K562 (cell line): ENCODE measurements around the gene PTK6. TPM values are rescaled to one million over a fixed set of nuclear protein-coding genes. Genes with fewer than 3 reads are reported as not detected.

Source experiments
- CREB1 ChIP-seq, 2 experiments: sonication (generic) in 1 of 2; formaldehyde crosslinking in 1 of 2; IDR thresholded peaks; 2 replicates each; pipeline versions ENCODE4 v1.6.1 to v1.8.0; 2012 to 2022; ENCODE audit warnings: inconsistent platforms in 1 of 2, mild to moderate bottlenecking in 1 of 2, missing genetic modification reagents in 1 of 2, moderate library complexity in 1 of 2
- E2F8 ChIP-seq: fragments of 450-650 bp; IDR thresholded peaks from 2 replicates; pipeline ENCODE4 v1.7.1; 2018; ENCODE audit warnings: mild to moderate bottlenecking, low read depth; ENCODE audit not compliant: partially characterized antibody
- FOXK1 ChIP-seq: sonication (generic); formaldehyde crosslinking; IDR thresholded peaks from 2 replicates; pipeline ENCODE4 v1.8.0; 2022; ENCODE audit warnings: missing genetic modification reagents, mild to moderate bottlenecking, borderline replicate concordance
- HDAC3 ChIP-seq: fragments of 450-650 bp; IDR thresholded peaks from 2 replicates; pipeline ENCODE4 v1.6.1; 2018; ENCODE audit warnings: borderline replicate concordance, mild to moderate bottlenecking, moderate library complexity; ENCODE audit not compliant: partially characterized antibody
- KDM1A ChIP-seq, 2 experiments: fragments of 450-650 bp; IDR thresholded peaks; 2 replicates each; pipeline ENCODE4 v1.6.1; 2016; ENCODE audit warnings: mild to moderate bottlenecking in 2 of 2
- MITF ChIP-seq: IDR thresholded peaks from 2 replicates; pipeline ENCODE4 v1.6.1; 2014; ENCODE audit warnings: antibody characterized with exemption
- MYC ChIP-seq, 2 experiments: fragments of 250-450 bp in 1 of 2; sonication (Bioruptor Pico) in 1 of 2; IDR thresholded peaks; 2 replicates each; pipeline versions ENCODE4 v1.5.1 to v1.6.1; 2012 to 2021; ENCODE audit warnings: low read depth in 2 of 2, borderline replicate concordance in 1 of 2, improper control_type of control experiment in 1 of 2, low read length in 1 of 2, mild to moderate bottlenecking in 1 of 2, moderate library complexity in 1 of 2
- NCOA6 ChIP-seq: fragments of 450-650 bp; IDR thresholded peaks from 2 replicates; pipeline ENCODE4 v1.6.1; 2017; ENCODE audit warnings: mild to moderate bottlenecking
- NR3C1 ChIP-seq: sonication (generic); formaldehyde crosslinking; IDR thresholded peaks from 2 replicates; pipeline ENCODE4 v1.8.1; 2022; ENCODE audit warnings: missing genetic modification reagents
- TARDBP ChIP-seq: fragments of 450-650 bp; IDR thresholded peaks from 2 replicates; pipeline ENCODE4 v1.6.1; 2016
- ZBTB33 ChIP-seq: sonication (generic); formaldehyde crosslinking; IDR thresholded peaks from 2 replicates; pipeline ENCODE4 v1.8.1; 2023; ENCODE audit warnings: mild to moderate bottlenecking, missing genetic modification reagents
- ZBTB49 ChIP-seq: sonication (generic); formaldehyde crosslinking; IDR thresholded peaks from 2 replicates; pipeline ENCODE4 v1.8.0; 2022; ENCODE audit warnings: missing genetic modification reagents, mild to moderate bottlenecking, borderline replicate concordance
- ZNF253 ChIP-seq: fragments of 250-450 bp; sonication (Bioruptor Pico); conservative IDR thresholded peaks from 2 replicates; pipeline ENCODE4 v1.6.1; 2021; ENCODE audit warnings: mild to moderate bottlenecking
- ZNF354B ChIP-seq: fragments of 250-450 bp; sonication (Bioruptor Pico); IDR thresholded peaks from 2 replicates; pipeline ENCODE4 v1.4.0; 2020
- ZNF431 ChIP-seq: sonication (generic); formaldehyde crosslinking; IDR thresholded peaks from 2 replicates; pipeline ENCODE4 v1.8.0; 2022; ENCODE audit warnings: mild to moderate bottlenecking, missing genetic modification reagents
- ZNF668 ChIP-seq: fragments of 250-450 bp; sonication (Bioruptor Pico); IDR thresholded peaks from 2 replicates; pipeline ENCODE4 v1.8.0; 2022; ENCODE audit warnings: mild to moderate bottlenecking, inconsistent platforms
- ZNF699 ChIP-seq: fragments of 250-450 bp; sonication (Bioruptor Pico); IDR thresholded peaks from 2 replicates; pipeline ENCODE4 v1.8.0; 2021; ENCODE audit warnings: mild to moderate bottlenecking, moderate library complexity; ENCODE audit not compliant: insufficient replicate concordance
- polyA plus RNA-seq, 8 experiments: library from polyadenylated mRNA; depleted of rRNA in 4 of 8; stranded (reverse) in 5 of 8; unstranded in 3 of 8; fragments of >200 nt; fragmentation: Nextera tagmentation in 2 of 8; fragmentation: Illumina TruSeq in 1 of 8; extraction: Ambion mirVana in 2 of 8; extraction: Trizol in 1 of 8; gene quantifications; 2 replicates each; pipeline versions ENCODE4 v1.2.1 to v1.2.3, GENCODE V29; 2011 to 2014; ENCODE audit warnings: inconsistent platforms in 1 of 8, missing spikeins in 1 of 8
- total RNA-seq, 7 experiments: library from RNA; depleted of rRNA in 6 of 7; stranded (reverse); fragments of >200 nt in 6 of 7; fragmentation: Illumina TruSeq in 2 of 7; extraction: Trizol in 2 of 7; gene quantifications; 2 replicates each; pipeline versions ENCODE4 v1.2.1 to v1.2.3, GENCODE V29; 2011 to 2021; ENCODE audit warnings: low replicate concordance in 1 of 7

Gene PTK6
- total and polyA plus RNA-seq, 9 of the 15 experiments (the other 6 are each of a cell fraction or from before 2014, with no cell fraction given) = 0.07 TPM; not detected in 8

GRCh38 chr20:63534831-63535651 lies 2.1 kb downstream of the PTK6 start (continued):
- TF ChIP-seq ZNF668 (CRISPR knock-in tag) (no peak), ZBTB49 (CRISPR knock-in tag) (0 out of 2 replicates have a peak, but pooled peaks have one; percentile 64), E2F8 (no peak), CREB1 (IDR thresholded peaks at IDR 0.05) (no peak), CREB1 (CRISPR knock-in tag; IDR thresholded peaks at IDR 0.05) (peak; percentile 52), ZNF354B (CRISPR knock-in tag) (no peak), NCOA6 (no peak), ZNF253 (CRISPR knock-in tag) (no peak), NR3C1 (CRISPR knock-in tag) (0 out of 2 replicates have a peak, but pooled peaks have one; percentile 42), HDAC3 (no peak), MITF (no peak), ZNF699 (CRISPR knock-in tag) (no peak), ZNF431 (CRISPR knock-in tag) (peak; percentile 67; the same call in 1 of the 2 replicates), MYC (IDR thresholded peaks at IDR 0.05; ENCODE audit: low read depth, low read length) (no peak), MYC (CRISPR knock-in tag; IDR thresholded peaks at IDR 0.05; ENCODE audit: borderline replicate concordance, low read depth) (no peak), FOXK1 (CRISPR knock-in tag) (peak; percentile 84), ZBTB33 (CRISPR knock-in tag) (peak; percentile 87), KDM1A (IDR thresholded peaks at IDR 0.05) (no peak), TARDBP (no peak)
